ENCODE measurements around the gene CLCN1. TPM values are rescaled to one million over a fixed set of nuclear protein-coding genes. Genes with fewer than 3 reads are reported as not detected.

The CLCN1 gene
- 0.03 TPM for polyA plus RNA-seq (2013, experiment 1 of 2)
- polyA plus RNA-seq (2013, experiment 2 of 2) = 0.04 TPM

GRCh38 chr7:143315776-143316175 is at the start of gene CLCN1:
Gene CLCN1 (plus strand): TSS chr7:143316111. CDS start chr7:143316213, 102 bp downstream.
- Histone ChIP-seq H3K18ac (ENCODE audit: low read length) (peak within 1 kb of the TSS; percentile 69), H2BK15ac (ENCODE audit: low read length) (no peak within 1 kb of the TSS), H3K4me2 (ENCODE audit: insufficient read depth, low read length, poor library complexity, severe bottlenecking) (no peak within 1 kb of the TSS), H2BK5ac (ENCODE audit: low read length) (no peak within 1 kb of the TSS), H3K4me3 (ENCODE audit: low read length in 2 of 2) (no peak within 1 kb of the TSS), H3K23ac (ENCODE audit: low read depth, low read length, poor library complexity) (no peak within 1 kb of the TSS), H2BK120ac (ENCODE audit: low read depth, low read length) (no peak within 1 kb of the TSS), H3K14ac (ENCODE audit: low read length) (peak within 1 kb of the TSS; percentile 85), H3K4ac (ENCODE audit: low read length) (no peak within 1 kb of the TSS), H3K27me3 (ENCODE audit: control insufficient read depth in 3 of 3, insufficient read depth in 3 of 3, low read depth in 1 of 3, low read length in 3 of 3) (no peaks in the 10 kb centered on the region), H2BK12ac (ENCODE audit: low read length) (no peak within 1 kb of the TSS), H4K8ac (ENCODE audit: low read depth, low read length) (no peak within 1 kb of the TSS), H4K91ac (ENCODE audit: low read depth, low read length, poor library complexity) (no peak within 1 kb of the TSS), H3K9me3 (replicated peaks in 1 of 2; ENCODE audit: control insufficient read depth in 2 of 2, insufficient read depth in 1 of 2, low read depth in 1 of 2, low read length in 2 of 2) (no peaks in the 10 kb centered on the region), H3K4me1 (ENCODE audit: control insufficient read depth in 2 of 2, insufficient read depth in 1 of 2, low read depth in 1 of 2, low read length in 2 of 2) (peaks cover 0 to 5% of the 10 kb centered on the region in 2 donors), H3K79me1 (ENCODE audit: low read depth, low read length) (no peaks in the 10 kb centered on the region), H2AK5ac (ENCODE audit: low read depth, low read length) (peak within 1 kb of the TSS; percentile 83), H3K9ac (ENCODE audit: low read depth, low read length, poor library complexity) (peak within 1 kb of the TSS; percentile 51), H2AFZ (ENCODE audit: low read length) (no peak within 1 kb of the TSS), H3K36me3 (replicated peaks in 1 of 2; ENCODE audit: control insufficient read depth in 2 of 2, insufficient read depth in 2 of 2, low read length in 2 of 2) (peaks cover 0 to 10% of the 10 kb centered on the region in 2 donors), H3K27ac (replicated peaks; ENCODE audit: low read length) (no peak within 1 kb of the TSS)
- no CpG with 5 or more reads among the region's 5 CpGs for WGBS, 2 donors (ENCODE audit: extremely low coverage in 2 of 2, insufficient read length in 2 of 2, insufficient replicate concordance in 1 of 2)
- DNase-seq (ENCODE audit: low spot score) = no peak

- Histone ChIP-seq H3K27ac (replicated peaks; ENCODE audit: low read length) (no peak overlapping the region), H3K18ac (ENCODE audit: low read length) (no peak overlapping the region), H2BK12ac (ENCODE audit: low read length) (no peak overlapping the region), H3K4ac (ENCODE audit: low read length) (no peak overlapping the region), H3K27me3 (ENCODE audit: control insufficient read depth in 3 of 3, insufficient read depth in 3 of 3, low read depth in 1 of 3, low read length in 3 of 3) (no peaks in the 10 kb centered on the region), H3K4me1 (ENCODE audit: control insufficient read depth in 2 of 2, insufficient read depth in 1 of 2, low read depth in 1 of 2, low read length in 2 of 2) (peaks cover 0 to 1% of the 10 kb centered on the region in 2 donors), H2BK120ac (ENCODE audit: low read depth, low read length) (no peak overlapping the region), H3K23ac (ENCODE audit: low read depth, low read length, poor library complexity) (no peak overlapping the region), H3K4me3 (ENCODE audit: low read length in 2 of 2) (no peak overlapping the region), H3K9ac (ENCODE audit: low read depth, low read length, poor library complexity) (no peak overlapping the region), H2BK5ac (ENCODE audit: low read length) (no peak overlapping the region), H2AK5ac (ENCODE audit: low read depth, low read length) (no peak overlapping the region), H4K91ac (ENCODE audit: low read depth, low read length, poor library complexity) (no peak overlapping the region), H3K14ac (ENCODE audit: low read length) (no peak overlapping the region), H3K36me3 (replicated peaks in 1 of 2; ENCODE audit: control insufficient read depth in 2 of 2, insufficient read depth in 2 of 2, low read length in 2 of 2) (peaks cover 11 to 38% of the 10 kb centered on the region in 2 donors), H3K79me1 (ENCODE audit: low read depth, low read length) (no peaks in the 10 kb centered on the region), H2AFZ (ENCODE audit: low read length) (no peak overlapping the region), H2BK15ac (ENCODE audit: low read length) (no peak overlapping the region), H3K4me2 (ENCODE audit: insufficient read depth, low read length, poor library complexity, severe bottlenecking) (no peak overlapping the region), H3K9me3 (replicated peaks in 1 of 2; ENCODE audit: control insufficient read depth in 2 of 2, insufficient read depth in 1 of 2, low read depth in 1 of 2, low read length in 2 of 2) (no peaks in the 10 kb centered on the region), H4K8ac (ENCODE audit: low read depth, low read length) (no peak overlapping the region)
- WGBS, 2 donors (ENCODE audit: extremely low coverage in 2 of 2, insufficient read length in 2 of 2, insufficient replicate concordance in 1 of 2) = no CpG with 5 or more reads among the region's 5 CpGs
- no peak for DNase-seq (ENCODE audit: low spot score)
These were observed 46.7 kb upstream of the CLCN1 start for GRCh38 chr7:143269251-143269650.

- H3K18ac ChIP-seq (ENCODE audit: low read length) = no peak overlapping the region
- H3K4me3 ChIP-seq (ENCODE audit: low read length in 2 of 2) = no peak overlapping the region
- no peaks in the 10 kb centered on the region for H3K9me3 ChIP-seq (replicated peaks in 1 of 2; ENCODE audit: control insufficient read depth in 2 of 2, insufficient read depth in 1 of 2, low read depth in 1 of 2, low read length in 2 of 2)
- H3K9ac ChIP-seq (ENCODE audit: low read depth, low read length, poor library complexity) = no peak overlapping the region
- no peak overlapping the region for H2BK15ac ChIP-seq (ENCODE audit: low read length)
- no peaks in the 10 kb centered on the region for H3K4me1 ChIP-seq (ENCODE audit: control insufficient read depth in 2 of 2, insufficient read depth in 1 of 2, low read depth in 1 of 2, low read length in 2 of 2)
- no peak overlapping the region for H2BK120ac ChIP-seq (ENCODE audit: low read depth, low read length)
- no peak overlapping the region for H3K14ac ChIP-seq (ENCODE audit: low read length)
- H2BK12ac ChIP-seq (ENCODE audit: low read length) = no peak overlapping the region
- no CpG with 5 or more reads among the region's 1 CpG for WGBS, 2 donors (ENCODE audit: extremely low coverage in 2 of 2, insufficient read length in 2 of 2, insufficient replicate concordance in 1 of 2)
- H3K27ac ChIP-seq (replicated peaks; ENCODE audit: low read length) = no peak overlapping the region
- H2BK5ac ChIP-seq (ENCODE audit: low read length) = no peak overlapping the region
- no peak overlapping the region for H3K4ac ChIP-seq (ENCODE audit: low read length)
- H3K27me3 ChIP-seq (ENCODE audit: control insufficient read depth in 3 of 3, insufficient read depth in 3 of 3, low read depth in 1 of 3, low read length in 3 of 3) = no peaks in the 10 kb centered on the region
- DNase-seq (ENCODE audit: low spot score) = no peak
- H4K91ac ChIP-seq (ENCODE audit: low read depth, low read length, poor library complexity) = no peak overlapping the region
- no peak overlapping the region for H2AFZ ChIP-seq (ENCODE audit: low read length)
- no peak overlapping the region for H3K23ac ChIP-seq (ENCODE audit: low read depth, low read length, poor library complexity)
- H2AK5ac ChIP-seq (ENCODE audit: low read depth, low read length) = no peak overlapping the region
- H3K4me2 ChIP-seq (ENCODE audit: insufficient read depth, low read length, poor library complexity, severe bottlenecking) = no peak overlapping the region
- H3K79me1 ChIP-seq (ENCODE audit: low read depth, low read length) = no peaks in the 10 kb centered on the region
- no peak overlapping the region for H4K8ac ChIP-seq (ENCODE audit: low read depth, low read length)
- peaks cover 11 to 29% of the 10 kb centered on the region in 2 donors for H3K36me3 ChIP-seq (replicated peaks in 1 of 2; ENCODE audit: control insufficient read depth in 2 of 2, insufficient read depth in 2 of 2, low read length in 2 of 2)
These were observed 44.7 kb upstream of the CLCN1 start for GRCh38 chr7:143271240-143271639.

- Histone ChIP-seq H3K79me1 (ENCODE audit: low read depth, low read length) (no peaks in the 10 kb centered on the region), H3K4me2 (ENCODE audit: insufficient read depth, low read length, poor library complexity, severe bottlenecking) (no peak overlapping the region)
- no CpG with 5 or more reads among the region's 2 CpGs for WGBS, 2 donors (ENCODE audit: extremely low coverage in 2 of 2, insufficient read length in 2 of 2, insufficient replicate concordance in 1 of 2)
These were observed 43.0 kb upstream of the CLCN1 start for GRCh38 chr7:143272871-143273270.

More at GRCh38 chr7:143272871-143273270, 43.0 kb upstream of the CLCN1 start:
- Histone ChIP-seq H3K36me3 (replicated peaks in 1 of 2; ENCODE audit: control insufficient read depth in 2 of 2, insufficient read depth in 2 of 2, low read length in 2 of 2) (peaks cover 6 to 18% of the 10 kb centered on the region in 2 donors), H4K91ac (ENCODE audit: low read depth, low read length, poor library complexity) (no peak overlapping the region), H3K9ac (ENCODE audit: low read depth, low read length, poor library complexity) (no peak overlapping the region), H3K4ac (ENCODE audit: low read length) (no peak overlapping the region), H3K4me1 (ENCODE audit: control insufficient read depth in 2 of 2, insufficient read depth in 1 of 2, low read depth in 1 of 2, low read length in 2 of 2) (no peaks in the 10 kb centered on the region), H3K27ac (replicated peaks; ENCODE audit: low read length) (no peak overlapping the region), H4K8ac (ENCODE audit: low read depth, low read length) (no peak overlapping the region), H3K27me3 (ENCODE audit: control insufficient read depth in 3 of 3, insufficient read depth in 3 of 3, low read depth in 1 of 3, low read length in 3 of 3) (no peaks in the 10 kb centered on the region), H2BK120ac (ENCODE audit: low read depth, low read length) (no peak overlapping the region), H3K18ac (ENCODE audit: low read length) (no peak overlapping the region), H2BK15ac (ENCODE audit: low read length) (no peak overlapping the region), H3K14ac (ENCODE audit: low read length) (no peak overlapping the region), H2AK5ac (ENCODE audit: low read depth, low read length) (no peak overlapping the region), H3K4me3 (ENCODE audit: low read length in 2 of 2) (no peak overlapping the region), H2AFZ (ENCODE audit: low read length) (no peak overlapping the region), H2BK5ac (ENCODE audit: low read length) (no peak overlapping the region), H2BK12ac (ENCODE audit: low read length) (no peak overlapping the region), H3K9me3 (replicated peaks in 1 of 2; ENCODE audit: control insufficient read depth in 2 of 2, insufficient read depth in 1 of 2, low read depth in 1 of 2, low read length in 2 of 2) (no peaks in the 10 kb centered on the region), H3K23ac (ENCODE audit: low read depth, low read length, poor library complexity) (no peak overlapping the region)
- DNase-seq (ENCODE audit: low spot score) = no peak
